Hepatocyte (in vitro differentiated cells): Measurements from ENCODE around the gene OR5A2. TPM values are rescaled to one million over a fixed set of nuclear protein-coding genes. Genes with fewer than 3 reads are reported as not detected.

Source experiments
- polyA plus RNA-seq: library from polyadenylated mRNA; unstranded; fragments of >200 nt; fragmentation: Nextera tagmentation; extraction: Ambion mirVana; gene quantifications from 2 replicates; pipeline ENCODE4 v1.2.1, GENCODE V29; 2016
- total RNA-seq: library from RNA; depleted of rRNA; stranded (reverse); fragments of >200 nt; gene quantifications from 2 replicates; pipeline ENCODE4 v1.2.3, GENCODE V29; 2014

The OR5A2 gene
- total and polyA plus RNA-seq, 2 experiments from 2014 or later: not detected

Other genes starting within 250 kb of the OR5A2 start
- 0.04 and 0.57 TPM in 2 replicates for gene MPEG1, start 213.5 kb downstream of the OR5A2 start, total RNA-seq
- gene MPEG1, start 213.5 kb downstream of the OR5A2 start, polyA plus RNA-seq: not detected in 2 replicates
- not detected in 2 replicates for gene OR5AN1, start 67.5 kb downstream of the OR5A2 start, total RNA-seq
- gene OR5AN1, start 67.5 kb downstream of the OR5A2 start, polyA plus RNA-seq: not detected in 2 replicates
- not detected in 2 replicates for gene OR5A1, start 10.1 kb upstream of the OR5A2 start, total RNA-seq
- not detected in 2 replicates for gene OR5A1, start 10.1 kb upstream of the OR5A2 start, polyA plus RNA-seq
- gene OR4D6, start 30.5 kb upstream of the OR5A2 start, total RNA-seq: not detected in 2 replicates
- gene OR4D6, start 30.5 kb upstream of the OR5A2 start, polyA plus RNA-seq: not detected in 2 replicates
- gene OR4D10, start 46.9 kb upstream of the OR5A2 start, total RNA-seq: not detected in 2 replicates
- gene OR4D10, start 46.9 kb upstream of the OR5A2 start, polyA plus RNA-seq: not detected in 2 replicates
- gene OR4D11, start 77.2 kb upstream of the OR5A2 start, total RNA-seq: not detected in 2 replicates
- gene OR4D11, start 77.2 kb upstream of the OR5A2 start, polyA plus RNA-seq: not detected in 2 replicates
- gene OR4D9, start 85.1 kb upstream of the OR5A2 start, total RNA-seq: not detected in 2 replicates
- gene OR4D9, start 85.1 kb upstream of the OR5A2 start, polyA plus RNA-seq: not detected in 2 replicates
- 40.0 and 43.8 TPM in 2 replicates for gene OSBP, start 189.4 kb upstream of the OR5A2 start, total RNA-seq
- gene OSBP, start 189.4 kb upstream of the OR5A2 start, polyA plus RNA-seq: 28.6 and 33.0 TPM in 2 replicates
- gene PATL1, start 242.6 kb upstream of the OR5A2 start, total RNA-seq: 19.7 and 21.6 TPM in 2 replicates
- gene PATL1, start 242.6 kb upstream of the OR5A2 start, polyA plus RNA-seq: 17.1 and 19.9 TPM in 2 replicates